ENCODE measurements around the gene DNAH1. TPM values are rescaled to one million over a fixed set of nuclear protein-coding genes. Genes with fewer than 3 reads are reported as not detected.

The DNAH1 gene
- total and polyA plus RNA-seq, 3 donors from 2014 or later = 40.0 to 50.4 (median 49.1) TPM

DNA sequence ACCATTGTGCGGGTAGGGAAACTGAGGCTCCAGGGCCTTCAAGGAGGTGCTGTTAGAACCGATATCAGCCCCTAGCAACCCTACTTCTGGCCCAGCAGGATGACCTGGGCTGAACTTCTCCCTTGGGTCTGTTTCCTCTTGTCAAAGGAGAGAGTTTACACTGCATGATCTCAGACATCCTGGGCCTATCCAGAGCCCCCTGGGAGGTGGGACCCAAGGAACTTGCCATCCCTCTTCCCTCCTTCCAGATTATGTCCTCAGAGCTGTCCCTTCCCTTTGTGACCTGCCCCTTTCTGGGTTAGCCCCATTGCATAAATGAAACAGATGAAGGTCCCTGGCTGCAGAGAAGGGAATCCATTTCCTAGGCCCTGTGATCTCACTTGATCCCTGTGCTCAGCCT lies 12.3 kb upstream of the DNAH1 start:
- intact Hi-C loops (cut with DNase I; ENCODE audit: low total_unique reads) = no loop called here
- H3K27ac ChIP-seq = no peak overlapping the region
- no peak for TF ChIP-seq POLR2A (IDR thresholded peaks at IDR 0.05)
- TF ChIP-seq, protein P1, sequence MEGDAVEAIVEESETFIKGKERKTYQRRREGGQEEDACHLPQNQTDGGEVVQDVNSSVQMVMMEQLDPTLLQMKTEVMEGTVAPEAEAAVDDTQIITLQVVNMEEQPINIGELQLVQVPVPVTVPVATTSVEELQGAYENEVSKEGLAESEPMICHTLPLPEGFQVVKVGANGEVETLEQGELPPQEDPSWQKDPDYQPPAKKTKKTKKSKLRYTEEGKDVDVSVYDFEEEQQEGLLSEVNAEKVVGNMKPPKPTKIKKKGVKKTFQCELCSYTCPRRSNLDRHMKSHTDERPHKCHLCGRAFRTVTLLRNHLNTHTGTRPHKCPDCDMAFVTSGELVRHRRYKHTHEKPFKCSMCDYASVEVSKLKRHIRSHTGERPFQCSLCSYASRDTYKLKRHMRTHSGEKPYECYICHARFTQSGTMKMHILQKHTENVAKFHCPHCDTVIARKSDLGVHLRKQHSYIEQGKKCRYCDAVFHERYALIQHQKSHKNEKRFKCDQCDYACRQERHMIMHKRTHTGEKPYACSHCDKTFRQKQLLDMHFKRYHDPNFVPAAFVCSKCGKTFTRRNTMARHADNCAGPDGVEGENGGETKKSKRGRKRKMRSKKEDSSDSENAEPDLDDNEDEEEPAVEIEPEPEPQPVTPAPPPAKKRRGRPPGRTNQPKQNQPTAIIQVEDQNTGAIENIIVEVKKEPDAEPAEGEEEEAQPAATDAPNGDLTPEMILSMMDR (IDR thresholded peaks at IDR 0.05) = no peak
- H3K4me1 ChIP-seq = peaks cover 35% of the 10 kb centered on the region
- H3K27me3 ChIP-seq = no peaks in the 10 kb centered on the region
- H3K9me3 ChIP-seq = no peaks in the 10 kb centered on the region
- H3K36me3 ChIP-seq (ENCODE audit: low read depth, missing control alignments) = no peaks in the 10 kb centered on the region
- H3K4me3 ChIP-seq = no peak overlapping the region
- no peak for DNase-seq
- 80 to 94% methylated on average over 1 to 2 of the region's 2 CpGs for WGBS, 2 donors

DNA sequence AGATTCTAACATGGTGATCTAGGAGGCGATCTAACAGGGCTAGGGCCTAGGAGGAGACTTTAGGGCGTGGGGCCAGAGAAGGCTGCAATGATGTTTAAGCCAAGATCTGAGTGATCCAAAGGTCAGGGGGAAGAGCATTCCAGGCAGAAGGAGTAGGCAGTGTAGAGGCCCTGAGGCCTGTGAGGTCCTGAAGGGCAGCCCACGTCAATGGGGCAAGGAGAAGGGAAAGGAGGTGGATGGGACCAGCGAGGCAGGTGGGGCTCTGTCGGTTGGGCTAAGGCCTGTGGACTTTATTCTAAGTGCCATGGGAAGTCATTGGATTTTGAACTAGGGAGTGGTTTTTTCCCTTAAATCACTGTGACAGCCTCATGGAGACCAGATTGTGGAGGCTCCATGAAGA lies 10.2 kb upstream of the DNAH1 start:
- TF ChIP-seq, protein P1 (IDR thresholded peaks at IDR 0.05) = no peak
- TF ChIP-seq POLR2A (IDR thresholded peaks at IDR 0.05) = no peak
- intact Hi-C loops (cut with DNase I; ENCODE audit: low total_unique reads) = no loop called here

DNA sequence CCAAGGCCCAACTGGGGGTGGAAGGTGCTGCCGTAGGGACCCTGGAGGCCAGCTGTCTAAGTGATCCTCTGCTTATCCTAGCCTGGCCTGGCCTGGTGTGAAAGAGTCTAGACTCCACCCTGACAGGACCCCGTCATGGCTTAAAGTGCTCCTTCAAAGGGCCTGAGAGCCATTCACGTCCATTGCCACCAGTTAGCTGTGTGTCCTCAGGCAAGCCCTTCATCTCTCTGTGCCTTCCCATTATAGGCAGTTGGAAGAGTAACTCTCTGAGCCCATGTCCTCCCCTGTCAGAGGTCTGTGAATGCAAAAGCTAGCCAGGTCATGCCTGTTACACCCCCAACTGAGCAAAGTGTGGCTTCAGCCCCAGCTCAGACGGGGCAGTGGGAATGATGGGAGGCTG lies 9.1 kb upstream of the DNAH1 start:
- DNase-seq = no peak
- H3K27ac ChIP-seq = no peak overlapping the region
- H3K4me3 ChIP-seq = no peak overlapping the region
- H3K4me1 ChIP-seq = peaks cover 17% of the 10 kb centered on the region
- TF ChIP-seq POLR2A (IDR thresholded peaks at IDR 0.05) = no peak
- TF ChIP-seq, protein P1 (IDR thresholded peaks at IDR 0.05) = no peak
- intact Hi-C loops (cut with DNase I; ENCODE audit: low total_unique reads) = no loop called here
- no peaks in the 10 kb centered on the region for H3K9me3 ChIP-seq
- WGBS, 2 donors = 89 to 93% methylated on average over 2 to 4 of the region's 4 CpGs
- H3K36me3 ChIP-seq (ENCODE audit: low read depth, missing control alignments) = no peaks in the 10 kb centered on the region
- no peaks in the 10 kb centered on the region for H3K27me3 ChIP-seq

More for the DNA sequence above, 10.2 kb upstream of the DNAH1 start:
- Histone ChIP-seq H3K4me1 (peaks cover 15% of the 10 kb centered on the region), H3K4me3 (no peak overlapping the region), H3K27me3 (no peaks in the 10 kb centered on the region), H3K9me3 (no peaks in the 10 kb centered on the region), H3K27ac (no peak overlapping the region), H3K36me3 (ENCODE audit: low read depth, missing control alignments) (no peaks in the 10 kb centered on the region)
- WGBS, 2 donors = 87 to 95% methylated on average over 5 of the region's 5 CpGs
- DNase-seq = no peak

DNA sequence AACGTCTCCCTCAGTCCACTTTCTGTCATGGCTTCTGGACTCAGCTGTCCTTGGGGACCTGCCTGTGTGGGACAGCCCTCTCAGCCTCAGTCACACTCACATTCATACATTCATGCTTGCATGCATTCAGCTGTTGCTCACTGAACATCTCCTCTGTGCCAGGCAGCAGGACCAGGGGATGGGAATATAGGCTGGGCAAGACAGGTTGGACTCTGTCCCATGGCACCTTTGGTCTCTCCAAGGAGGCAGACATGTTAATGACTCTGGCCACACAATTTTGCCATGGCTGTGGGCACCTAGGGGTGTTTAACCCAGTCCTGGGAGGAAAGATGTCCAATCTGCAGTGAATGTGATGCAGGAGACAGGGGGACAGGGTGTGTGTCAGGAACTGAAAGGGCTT lies 7.8 kb upstream of the DNAH1 start:
- no peak for TF ChIP-seq POLR2A (IDR thresholded peaks at IDR 0.05)
- TF ChIP-seq, protein P1 (IDR thresholded peaks at IDR 0.05) = no peak
- intact Hi-C loops (cut with DNase I; ENCODE audit: low total_unique reads) = no loop called here

DNA sequence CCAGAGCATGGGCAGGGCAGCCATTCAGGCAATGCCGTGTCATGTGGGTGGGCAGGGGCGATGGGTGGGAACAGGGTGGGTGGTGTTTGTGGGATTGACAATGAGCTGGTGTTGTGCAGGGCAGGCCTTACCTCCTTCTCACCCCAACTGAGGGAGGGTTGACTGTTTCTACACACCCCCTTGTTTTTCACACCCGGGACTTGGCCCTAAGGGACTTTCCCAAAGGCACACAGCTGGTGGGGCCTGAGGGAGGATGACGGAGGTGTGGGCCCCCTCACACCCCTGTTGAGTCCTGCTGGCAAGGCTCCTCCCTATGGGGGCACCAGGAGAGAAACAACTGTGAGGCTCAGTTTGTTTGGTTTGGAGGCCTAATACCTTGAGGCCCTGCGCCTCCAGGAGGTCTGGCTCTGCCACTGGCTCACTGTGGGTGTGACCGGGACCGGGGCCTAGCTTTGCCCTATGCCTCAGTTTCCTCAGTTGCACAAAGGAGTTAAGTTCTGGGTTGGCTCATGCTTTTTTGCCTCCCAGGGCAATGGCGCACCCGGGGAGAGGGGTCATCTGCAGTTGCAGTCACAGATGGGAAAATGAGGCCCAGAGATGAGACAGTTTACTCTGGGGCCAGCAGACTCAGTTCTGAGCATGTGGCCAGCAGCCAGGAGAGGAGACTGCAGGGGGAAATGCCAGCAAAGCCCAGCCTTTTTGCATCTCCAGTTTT lies 5.1 kb upstream of the DNAH1 start:
- TF ChIP-seq POLR2A (IDR thresholded peaks at IDR 0.05) = no peak
- TF ChIP-seq, protein P1 (IDR thresholded peaks at IDR 0.05) = no peak
- WGBS, 2 donors = 75% methylated on average over 6 to 9 of the region's 9 CpGs
- no peak overlapping the region for H3K4me3 ChIP-seq

More for the DNA sequence above, 7.8 kb upstream of the DNAH1 start:
- H3K36me3 ChIP-seq (ENCODE audit: low read depth, missing control alignments) = no peaks in the 10 kb centered on the region
- no peak overlapping the region for H3K4me3 ChIP-seq
- WGBS, 2 donors = 46 to 75% methylated on average over 1 of the region's 1 CpG
- no peak for DNase-seq
- H3K27ac ChIP-seq = no peak overlapping the region
- H3K4me1 ChIP-seq = peaks cover 17% of the 10 kb centered on the region
- H3K27me3 ChIP-seq = no peaks in the 10 kb centered on the region
- H3K9me3 ChIP-seq = no peaks in the 10 kb centered on the region

More for the DNA sequence above, 5.1 kb upstream of the DNAH1 start:
- intact Hi-C loops (cut with DNase I; ENCODE audit: low total_unique reads) = no loop called here
- no peaks in the 10 kb centered on the region for H3K9me3 ChIP-seq
- no peak for DNase-seq
- no peaks in the 10 kb centered on the region for H3K27me3 ChIP-seq
- no peaks in the 10 kb centered on the region for H3K36me3 ChIP-seq (ENCODE audit: low read depth, missing control alignments)
- H3K4me1 ChIP-seq = peaks cover 17% of the 10 kb centered on the region
- H3K27ac ChIP-seq = no peak overlapping the region

Measured in testis (tissue), 3 donors.